Stomach (tissue), 4 donors: ENCODE results near the gene CRKL.

Experiments
- EP300 ChIP-seq: sonication (generic); formaldehyde crosslinking; IDR thresholded peaks from one replicate; pipeline ENCODE4 v1.6.1; 2017; ENCODE audit warnings: antibody characterized with exemption
- TF ChIP-seq, protein P1 (sequence below), 7 experiments: fragments of 450-650 bp in 4 of 7; fragments of 200-600 bp in 3 of 7; sonication (generic) in 3 of 7; IDR thresholded peaks; one replicate each; pipeline ENCODE4 v1.5.1; 2016 to 2019; ENCODE audit warnings: antibody characterized with exemption in 7 of 7, control low read depth in 2 of 7, mild to moderate bottlenecking in 1 of 7

- no peak for TF ChIP-seq EP300
- TF ChIP-seq, protein P1, sequence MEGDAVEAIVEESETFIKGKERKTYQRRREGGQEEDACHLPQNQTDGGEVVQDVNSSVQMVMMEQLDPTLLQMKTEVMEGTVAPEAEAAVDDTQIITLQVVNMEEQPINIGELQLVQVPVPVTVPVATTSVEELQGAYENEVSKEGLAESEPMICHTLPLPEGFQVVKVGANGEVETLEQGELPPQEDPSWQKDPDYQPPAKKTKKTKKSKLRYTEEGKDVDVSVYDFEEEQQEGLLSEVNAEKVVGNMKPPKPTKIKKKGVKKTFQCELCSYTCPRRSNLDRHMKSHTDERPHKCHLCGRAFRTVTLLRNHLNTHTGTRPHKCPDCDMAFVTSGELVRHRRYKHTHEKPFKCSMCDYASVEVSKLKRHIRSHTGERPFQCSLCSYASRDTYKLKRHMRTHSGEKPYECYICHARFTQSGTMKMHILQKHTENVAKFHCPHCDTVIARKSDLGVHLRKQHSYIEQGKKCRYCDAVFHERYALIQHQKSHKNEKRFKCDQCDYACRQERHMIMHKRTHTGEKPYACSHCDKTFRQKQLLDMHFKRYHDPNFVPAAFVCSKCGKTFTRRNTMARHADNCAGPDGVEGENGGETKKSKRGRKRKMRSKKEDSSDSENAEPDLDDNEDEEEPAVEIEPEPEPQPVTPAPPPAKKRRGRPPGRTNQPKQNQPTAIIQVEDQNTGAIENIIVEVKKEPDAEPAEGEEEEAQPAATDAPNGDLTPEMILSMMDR (IDR thresholded peaks at IDR 0.05), result no peak
These were observed 16.7 kb downstream of the CRKL start for GRCh38 chr22:20933910-20934309.
